CD4-positive, alpha-beta T cell (primary cell): ENCODE results near the gene RELCH. TPM values are rescaled to one million over a fixed set of nuclear protein-coding genes. Genes with fewer than 3 reads are reported as not detected.

ENCODE experiments used
- ATAC-seq: fragments of 200-7000 bp; cut with Tn5 transposase; one replicate; pipeline ENCODE4 v1.10.0; 2022; ENCODE audit warnings: mild to moderate bottlenecking; ENCODE audit not compliant: poor library complexity
- CTCF ChIA-PET: fragments of 350-600 bp; sonication (Branson Sonifier 250); formaldehyde crosslinking; loops from one replicate; lab custom pipeline; 2021; ENCODE audit warnings: antibody characterized with exemption, inconsistent platforms; lab: Charles Lee
- POLR2A ChIA-PET: fragments of 350-600 bp; sonication (Branson Sonifier 250); formaldehyde crosslinking; loops from one replicate; lab custom pipeline; 2021; ENCODE audit warnings: antibody characterized with exemption, inconsistent platforms; lab: Charles Lee
- DNase-seq, 14 experiments: peaks; one replicate each; pipeline ENCODE4 v3.0.0-alpha.2; 2013 to 2020; ENCODE audit warnings: mixed read lengths in 2 of 14
- H3K27ac ChIP-seq, 2 donors: one replicate each; pipeline versions ENCODE4 v1.5.1 to v1.7.0; 2013; ENCODE audit warnings: low read length in 2 of 2, low read depth in 1 of 2, mild to moderate bottlenecking in 1 of 2
- H3K27me3 ChIP-seq, 2 experiments: 1 replicate in 1 of 2; 2 replicates in 1 of 2; pipeline versions ENCODE4 v1.6.1 to v1.7.0; 2013; ENCODE audit warnings: low read length in 2 of 2, control low read depth in 1 of 2, mild to moderate bottlenecking in 1 of 2, moderate library complexity in 1 of 2; ENCODE audit not compliant: insufficient read depth in 2 of 2, control insufficient read depth in 1 of 2
- H3K36me3 ChIP-seq: one replicate; pipeline ENCODE4 v1.6.1; 2013; ENCODE audit warnings: low read length, control low read depth; ENCODE audit not compliant: insufficient read depth
- H3K4me1 ChIP-seq: one replicate; pipeline ENCODE4 v1.6.1; 2013; ENCODE audit warnings: low read length, control low read depth; ENCODE audit not compliant: insufficient read depth
- H3K4me3 ChIP-seq: one replicate; pipeline ENCODE4 v1.5.1; 2013; ENCODE audit warnings: mild to moderate bottlenecking, low read length, moderate library complexity
- H3K9me3 ChIP-seq, 2 experiments: 1 replicate in 1 of 2; 2 replicates in 1 of 2; pipeline versions ENCODE4 v1.6.1 to v1.7.0; 2013; ENCODE audit warnings: low read length in 2 of 2, mild to moderate bottlenecking in 2 of 2, control low read depth in 1 of 2, moderate library complexity in 1 of 2; ENCODE audit not compliant: control insufficient read depth in 1 of 2, insufficient read depth in 1 of 2
- H3K27ac Mint-ChIP-seq: one replicate; pipeline ENCODE4 v1.8.0; 2020; ENCODE audit warnings: mixed read lengths
- H3K27me3 Mint-ChIP-seq: one replicate; pipeline ENCODE4 v1.8.0; 2021; ENCODE audit warnings: mixed read lengths
- H3K36me3 Mint-ChIP-seq: one replicate; pipeline ENCODE4 v1.8.0; 2021; ENCODE audit warnings: low read depth, mixed read lengths
- H3K4me1 Mint-ChIP-seq: one replicate; pipeline ENCODE4 v1.8.0; 2021; ENCODE audit warnings: low read depth, mixed read lengths
- H3K4me3 Mint-ChIP-seq: one replicate; pipeline ENCODE4 v1.8.0; 2020; ENCODE audit warnings: mild to moderate bottlenecking, mixed read lengths
- H3K9me3 Mint-ChIP-seq: one replicate; pipeline ENCODE4 v1.8.0; 2020; ENCODE audit warnings: mixed read lengths
- CTCF ChIP-seq: fragments of 200-600 bp; IDR thresholded peaks from one replicate; pipeline ENCODE4 v1.8.0; 2022; ENCODE audit warnings: antibody characterized with exemption, mild to moderate bottlenecking
- intact Hi-C, 2 experiments: fragments of 100-400 bp; cut with DNase I in 1 of 2; cut with micrococcal nuclease in 1 of 2; formaldehyde crosslinking; loops; one replicate each; pipeline versions ENCODE4 v1.15.1 to v1.9.0; 2023 to 2025; cut with DNase I, micrococcal nuclease
- total RNA-seq, 174 experiments: library from RNA in 2 of 174; stranded (reverse) in 2 of 174; gene quantifications; one replicate each; pipeline ENCODE4 v1.2.3 and lab custom pipeline; 2021 to 2026

Gene RELCH
- total RNA-seq, 2 experiments from 2014 or later: 39.6 to 44.3 TPM

- no peak for DNase-seq
- H3K36me3 Mint-ChIP-seq: peaks cover 44% of the 10 kb centered on the region
- CTCF ChIA-PET: no interaction called here
- Histone ChIP-seq H3K4me3 (no peak overlapping the region), H3K9me3 (no peaks in the 10 kb centered on the region), H3K27me3 (no peaks in the 10 kb centered on the region), H3K27ac (no peak overlapping the region), H3K36me3 (peaks cover 15% of the 10 kb centered on the region), H3K4me1 (no peaks in the 10 kb centered on the region)
- ATAC-seq: no peak
- no peak overlapping the region for H3K4me3 Mint-ChIP-seq
- no peak overlapping the region for H3K27ac Mint-ChIP-seq
- H3K4me1 Mint-ChIP-seq: no peaks in the 10 kb centered on the region
- POLR2A ChIA-PET: no interaction called here
- intact Hi-C loops: no loop called here
- no peaks in the 10 kb centered on the region for H3K9me3 Mint-ChIP-seq
- TF ChIP-seq CTCF: no peak
- no peaks in the 10 kb centered on the region for H3K27me3 Mint-ChIP-seq
Measured at GRCh38 chr18:62157843-62158242, 29.2 kb upstream of the RELCH start.

GRCh38 chr18:62164310-62164709, 22.7 kb upstream of the RELCH start:
- Mint-ChIP-seq H3K36me3 (peaks cover 34% of the 10 kb centered on the region), H3K4me3 (no peak overlapping the region), H3K9me3 (peaks cover 4% of the 10 kb centered on the region), H3K27ac (no peak overlapping the region), H3K4me1 (peaks cover 4% of the 10 kb centered on the region), H3K27me3 (no peaks in the 10 kb centered on the region)
- H3K36me3 ChIP-seq: peaks cover 4% of the 10 kb centered on the region
- CTCF ChIA-PET: no interaction called here
- DNase-seq (no peak), ATAC-seq (no peak)
- intact Hi-C loops: no loop called here
- H3K27ac ChIP-seq: no peak overlapping the region
- no peaks in the 10 kb centered on the region for H3K27me3 ChIP-seq
- H3K4me1 ChIP-seq: no peaks in the 10 kb centered on the region
- POLR2A ChIA-PET: interaction anchor here (0.6 kb wide), 1 partner anchor 253 kb away, joined by 3 read pairs; no protein-coding TSS in a partner anchor
- no peak overlapping the region for H3K4me3 ChIP-seq
- TF ChIP-seq CTCF: no peak
- H3K9me3 ChIP-seq: no peaks in the 10 kb centered on the region

- no peaks in the 10 kb centered on the region for H3K9me3 ChIP-seq
- intact Hi-C loops: no loop called here
- H3K27ac ChIP-seq: no peak overlapping the region
- Mint-ChIP-seq H3K27ac (no peak overlapping the region), H3K4me1 (peaks cover 4% of the 10 kb centered on the region), H3K27me3 (no peaks in the 10 kb centered on the region), H3K9me3 (peaks cover 4% of the 10 kb centered on the region), H3K36me3 (peaks cover 30% of the 10 kb centered on the region), H3K4me3 (no peak overlapping the region)
- peaks cover 4% of the 10 kb centered on the region for H3K36me3 ChIP-seq
- CTCF ChIA-PET: no interaction called here
- DNase-seq: no peak
- H3K27me3 ChIP-seq: no peaks in the 10 kb centered on the region
- no peak overlapping the region for H3K4me3 ChIP-seq
- no peak for ATAC-seq
- TF ChIP-seq CTCF: no peak
- POLR2A ChIA-PET: interaction anchor here (0.6 kb wide), 1 partner anchor 252 kb away, joined by 3 read pairs; no protein-coding TSS in a partner anchor
- no peaks in the 10 kb centered on the region for H3K4me1 ChIP-seq
Measured at GRCh38 chr18:62164855-62165487, 22.1 kb upstream of the RELCH start.
